GM18511 (cell line): ENCODE measurements around the gene REELD1.

Source experiments
- ATAC-seq: cut with Tn5 transposase; IDR thresholded peaks from one replicate; pipeline ENCODE4 v1.9.1; 2021; ENCODE audit warnings: mild to moderate bottlenecking, moderate library complexity; ENCODE audit not compliant: unreplicated experiment

REELD1 gene

GRCh38 chr4:146265950-146266490 lies 51.7 kb downstream of the REELD1 start:
- no peak for ATAC-seq

- ATAC-seq, result no peak
These were observed 53.5 kb downstream of the REELD1 start for GRCh38 chr4:146267826-146268225.

DNA sequence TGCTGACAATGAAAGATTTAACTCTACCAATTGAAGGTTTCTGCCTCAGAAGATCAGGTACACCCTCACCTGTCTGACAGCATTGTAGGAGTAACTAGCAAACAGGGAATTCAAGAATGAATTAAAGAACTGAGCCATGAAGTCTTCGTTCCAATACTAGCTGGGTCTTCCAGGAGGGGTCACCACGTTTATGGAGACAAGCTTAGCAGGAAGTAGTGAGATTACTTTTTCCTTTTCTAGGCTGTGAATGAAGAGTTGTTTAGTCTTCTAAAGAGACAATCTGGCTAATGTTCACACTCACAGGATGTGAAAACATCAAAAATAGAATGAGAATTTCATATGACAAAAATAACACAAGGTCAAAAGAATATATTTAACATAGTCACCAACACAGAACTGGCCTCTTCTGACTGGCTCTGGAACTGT lies 54.9 kb downstream of the REELD1 start:
- peak; percentile 55 for ATAC-seq

DNA sequence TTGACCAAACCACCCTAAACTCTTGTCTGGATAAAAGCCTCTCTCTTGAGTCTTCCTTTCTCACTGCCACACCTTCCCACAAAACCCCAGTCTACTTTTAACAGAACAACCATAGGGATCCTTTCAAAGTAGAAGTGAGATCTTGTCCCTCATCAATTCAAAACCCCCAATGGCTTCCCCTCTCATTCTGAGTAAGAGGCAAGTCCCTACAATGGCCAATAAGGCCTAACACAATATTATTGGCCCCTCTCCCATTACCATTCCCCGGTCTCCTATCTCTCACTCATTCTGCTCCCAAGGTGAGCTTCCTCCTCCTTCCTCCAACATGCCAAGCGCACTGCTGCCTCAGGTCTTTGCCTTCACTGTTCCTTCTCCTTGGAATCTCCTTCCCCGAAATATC lies 57.1 kb downstream of the REELD1 start:
- ATAC-seq, result no peak

DNA sequence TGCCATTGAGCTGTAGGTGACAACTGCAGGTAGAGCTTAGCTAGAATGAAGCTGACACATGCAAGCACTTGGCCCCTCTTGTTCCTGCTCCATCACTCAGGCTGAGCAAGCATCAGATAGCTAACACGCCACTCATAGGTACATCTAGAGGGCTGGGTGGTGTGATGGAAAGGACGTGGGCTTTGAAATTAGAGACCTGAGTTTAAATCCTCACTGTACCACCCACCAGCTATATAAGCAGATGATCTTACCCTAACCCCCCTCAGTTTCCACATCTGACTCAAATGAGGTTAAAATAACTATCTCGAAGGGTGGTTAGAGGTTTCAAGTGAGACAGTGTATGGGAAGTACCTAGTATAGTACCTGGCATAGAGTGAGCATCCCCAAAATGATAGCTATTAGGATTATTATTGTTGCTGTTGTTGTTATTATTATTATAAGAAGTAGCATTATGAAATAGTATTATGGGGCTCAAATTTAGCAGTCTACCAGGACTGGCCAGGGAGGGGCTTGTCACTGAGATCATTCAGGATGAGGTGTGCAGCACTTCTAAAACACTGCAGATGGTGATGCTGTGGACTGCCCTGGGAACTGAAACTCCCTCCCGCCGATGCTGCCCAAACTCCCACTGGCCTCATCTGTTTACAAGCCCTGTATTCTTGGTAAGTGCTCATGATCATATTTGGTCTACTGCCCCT lies 59.0 kb downstream of the REELD1 start:
- ATAC-seq, result peak; percentile 70

GRCh38 chr4:146274774-146275173 lies 60.4 kb downstream of the REELD1 start:
- no peak for ATAC-seq

DNA sequence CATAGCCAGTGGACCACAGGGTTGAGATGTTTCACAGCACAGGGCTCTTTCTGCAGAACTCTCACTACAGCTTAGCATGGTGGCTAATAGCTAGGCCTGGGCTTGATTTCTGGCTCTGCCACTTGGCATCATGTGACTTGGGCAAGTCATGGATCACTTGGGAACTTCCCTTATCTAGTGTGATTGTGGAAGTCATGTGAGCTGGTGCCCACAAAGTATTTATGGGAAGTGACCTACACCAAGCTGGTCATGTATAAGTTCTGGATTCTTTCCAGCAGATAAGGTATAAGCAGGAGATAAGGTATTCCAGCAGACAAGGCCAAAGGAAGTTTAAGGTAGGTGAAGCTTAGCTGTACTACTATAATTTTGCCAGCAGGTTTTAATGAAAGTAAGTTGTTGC lies 61.0 kb downstream of the REELD1 start:
- ATAC-seq, result no peak

DNA sequence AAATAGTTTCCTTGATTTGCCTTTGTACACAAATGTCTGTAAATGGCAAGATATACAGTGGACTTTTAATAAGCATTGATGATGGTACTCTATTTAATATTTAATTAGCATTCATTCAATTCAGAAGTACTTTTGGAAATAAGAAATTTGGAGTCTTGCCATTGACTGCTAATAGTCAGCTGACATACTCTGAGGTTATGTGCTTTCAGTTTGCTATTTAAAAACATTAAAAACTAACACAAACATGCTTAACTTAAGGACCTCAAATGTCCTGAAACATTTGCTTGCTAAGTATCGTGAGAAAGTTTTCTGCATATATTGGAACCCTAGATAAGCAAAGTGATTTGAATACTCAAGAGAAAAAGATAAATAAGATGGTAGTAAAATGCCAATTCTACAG lies 64.6 kb downstream of the REELD1 start:
- ATAC-seq, result no peak
